Measurements from ENCODE around the gene TRIP6.
"Not testable (repeated sequence)": the region's sequence is repeated elsewhere in the genome, so short reads cannot be mapped to it uniquely, and the experiment has no call there.

Gene TRIP6

GRCh38 chr7:100919779-100920437, 52.7 kb downstream of the TRIP6 start:
- not testable (repeated sequence) for DNase-seq

DNA sequence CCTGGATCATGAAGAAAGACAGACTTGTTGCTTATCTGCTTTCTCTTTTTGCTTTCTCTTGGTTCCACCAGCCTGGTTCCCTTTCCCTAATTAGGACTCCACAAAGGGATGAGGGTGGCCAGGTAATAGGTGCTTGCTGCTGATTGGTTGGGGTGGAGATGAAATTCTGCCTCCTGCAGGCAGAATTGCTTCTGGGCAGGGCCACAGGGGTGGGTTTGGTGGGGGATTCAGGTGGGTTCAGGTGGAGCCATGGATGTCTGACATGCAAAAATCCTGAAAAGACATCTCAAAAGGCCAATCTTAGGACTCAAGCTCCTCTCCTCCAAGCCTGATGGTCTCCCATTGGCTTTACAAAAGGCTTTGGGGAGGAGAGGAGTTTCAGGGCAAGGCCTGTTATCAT, 53.9 kb downstream of the TRIP6 start:
- no peak for DNase-seq

All from cortex of kidney (tissue), 1 donor.